CD4-positive, alpha-beta memory T cell (primary cell): ENCODE data around the gene CHAC1. TPM values are rescaled to one million over a fixed set of nuclear protein-coding genes. Genes with fewer than 3 reads are reported as not detected.
"Not testable (repeated sequence)": the region's sequence is repeated elsewhere in the genome, so short reads cannot be mapped to it uniquely, and the experiment has no call there.

Experiments used
- CTCF ChIA-PET: fragments of 350-600 bp; sonication (Branson Sonifier 250); formaldehyde crosslinking; loops from one replicate; lab custom pipeline; 2021; ENCODE audit warnings: inconsistent platforms; ENCODE audit not compliant: partially characterized antibody; lab: Charles Lee
- POLR2A ChIA-PET: fragments of 350-600 bp; sonication (Branson Sonifier 250); formaldehyde crosslinking; loops from one replicate; lab custom pipeline; 2021; ENCODE audit not compliant: partially characterized antibody; lab: Charles Lee
- DNase-seq, 5 donors: peaks; one replicate each; pipeline versions ENCODE4 v3.0.0 to v3.0.0-alpha.2; 2020 to 2022; ENCODE audit warnings: mixed read lengths in 1 of 5
- H3K27ac ChIP-seq: one replicate; pipeline ENCODE4 v1.7.0; 2013; ENCODE audit warnings: low read depth, low read length
- H3K27me3 ChIP-seq: 2 replicates; pipeline ENCODE4 v1.7.0; 2013; ENCODE audit warnings: mild to moderate bottlenecking, low read length, moderate library complexity; ENCODE audit not compliant: insufficient read depth
- H3K36me3 ChIP-seq: 2 replicates; pipeline ENCODE4 v1.7.0; 2013; ENCODE audit warnings: mild to moderate bottlenecking, low read length, moderate library complexity; ENCODE audit not compliant: insufficient read depth
- H3K4me1 ChIP-seq: 2 replicates; pipeline ENCODE4 v1.7.0; 2013; ENCODE audit warnings: mild to moderate bottlenecking, low read length, moderate library complexity; ENCODE audit not compliant: insufficient read depth
- H3K4me3 ChIP-seq, 2 donors: one replicate each; pipeline ENCODE4 v1.7.0; 2013; ENCODE audit warnings: low read length in 2 of 2, mild to moderate bottlenecking in 1 of 2
- H3K9me3 ChIP-seq, 2 donors: one replicate each; pipeline ENCODE4 v1.7.0; 2013; ENCODE audit warnings: low read length in 2 of 2, control low read depth in 1 of 2; ENCODE audit not compliant: control insufficient read depth in 1 of 2
- H3K27ac Mint-ChIP-seq, 7 donors: one replicate each; pipeline ENCODE4 v1.8.0; 2020 to 2021; ENCODE audit warnings: mixed read lengths in 7 of 7, mild to moderate bottlenecking in 6 of 7, inconsistent platforms in 3 of 7, moderate library complexity in 3 of 7
- H3K27me3 Mint-ChIP-seq, 2 donors: one replicate each; pipeline ENCODE4 v1.8.0; 2020 to 2021; ENCODE audit warnings: mixed read lengths in 2 of 2
- H3K36me3 Mint-ChIP-seq, 2 donors: one replicate each; pipeline ENCODE4 v1.8.0; 2020 to 2021; ENCODE audit warnings: mixed read lengths in 2 of 2, inconsistent platforms in 1 of 2, mild to moderate bottlenecking in 1 of 2
- H3K4me1 Mint-ChIP-seq, 4 donors: one replicate each; pipeline ENCODE4 v1.8.0; 2020 to 2021; ENCODE audit warnings: mixed read lengths in 4 of 4, mild to moderate bottlenecking in 1 of 4
- H3K4me3 Mint-ChIP-seq, 8 donors: one replicate each; pipeline ENCODE4 v1.8.0; 2020 to 2021; ENCODE audit warnings: mixed read lengths in 8 of 8, mild to moderate bottlenecking in 7 of 8, moderate library complexity in 6 of 8, inconsistent platforms in 3 of 8
- H3K9me3 Mint-ChIP-seq, 8 donors: one replicate each; pipeline ENCODE4 v1.8.0; 2020 to 2021; ENCODE audit warnings: mixed read lengths in 8 of 8, mild to moderate bottlenecking in 5 of 8, inconsistent platforms in 3 of 8, moderate library complexity in 1 of 8
- intact Hi-C: fragments of 100-400 bp; cut with micrococcal nuclease; formaldehyde crosslinking; loops from one replicate; pipeline ENCODE4 v1.15.1; 2023
- polyA plus RNA-seq, 2 donors: library from polyadenylated mRNA; unstranded; fragments of 300-500 nt; fragmentation: Illumina TruSeq; gene quantifications; one replicate each; pipeline ENCODE4 v1.2.3, GENCODE V29; 2021
- total RNA-seq, 2 experiments: library from RNA; stranded (reverse); gene quantifications; one replicate each; pipeline ENCODE4 v1.2.3, GENCODE V29; 2021

CHAC1 gene
- total and polyA plus RNA-seq, 4 experiments from 2014 or later: 0.24 to 1.2 (median 0.80) TPM

DNA sequence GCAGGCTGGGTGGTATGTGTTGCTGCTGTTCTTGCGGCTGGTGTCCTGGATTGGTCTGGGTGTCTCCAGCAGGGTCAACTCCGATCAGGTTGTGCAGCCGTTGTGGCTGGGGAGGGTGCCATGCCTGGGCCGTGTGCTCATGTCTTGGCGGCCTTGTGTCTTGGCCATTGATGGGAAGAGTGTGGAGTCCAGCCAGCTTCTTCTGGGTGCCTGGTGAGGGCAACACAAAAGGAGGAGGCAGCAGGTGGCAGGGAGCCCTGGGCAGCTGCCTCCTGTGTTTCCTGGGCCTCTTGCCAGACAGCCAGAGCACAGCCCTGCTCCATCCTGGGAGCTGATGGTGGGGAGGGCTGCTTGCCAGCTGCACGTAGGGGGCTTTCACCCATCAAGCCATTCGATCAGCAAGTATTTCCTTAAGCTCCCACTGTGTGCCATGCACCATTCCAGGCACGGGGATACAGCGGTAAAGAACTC lies 4.3 kb downstream of the CHAC1 start:
- H3K4me3 ChIP-seq: no peak overlapping the region
- no peaks in the 10 kb centered on the region for H3K27me3 ChIP-seq
- POLR2A ChIA-PET: no interaction called here
- no peaks in the 10 kb centered on the region for H3K9me3 ChIP-seq
- Mint-ChIP-seq H3K36me3 (peaks cover 0 to 6% of the 10 kb centered on the region in 2 donors), H3K27ac (no peak overlapping the region), H3K27me3 (peaks cover 0 to 2% of the 10 kb centered on the region in 2 donors), H3K9me3 (peaks cover 0 to 3% (median 0%) of the 10 kb centered on the region in 8 donors), H3K4me1 (peaks cover 5 to 18% (median 13%) of the 10 kb centered on the region in 4 donors), H3K4me3 (no peak overlapping the region)
- CTCF ChIA-PET: interaction anchor here (1.4 kb wide), 1 partner anchor 16 kb away, joined by 4 read pairs; no protein-coding TSS in a partner anchor
- DNase-seq: no peak
- intact Hi-C loops: no loop called here
- H3K36me3 ChIP-seq: no peaks in the 10 kb centered on the region
- no peak overlapping the region for H3K27ac ChIP-seq
- peaks cover 8% of the 10 kb centered on the region for H3K4me1 ChIP-seq

DNA sequence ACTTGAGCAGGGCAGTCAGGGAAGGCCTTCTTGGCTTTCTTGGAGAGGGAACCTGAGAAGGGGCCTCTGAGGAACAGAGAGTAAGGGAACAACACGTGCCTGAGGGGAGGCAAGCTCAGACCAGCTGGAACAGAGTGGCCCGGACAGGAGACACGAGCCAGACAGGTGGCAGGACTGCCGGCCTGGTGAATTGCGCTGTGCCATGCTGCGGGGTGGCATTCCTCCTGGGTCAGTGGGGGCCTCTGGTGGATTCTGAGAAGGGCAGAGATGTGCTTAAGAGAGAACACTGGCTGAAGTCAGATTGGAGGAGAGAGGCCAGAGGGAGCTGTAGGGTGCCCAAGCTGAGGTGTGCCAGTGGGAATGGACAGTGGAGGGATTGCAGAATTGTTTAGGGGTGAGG lies 4.9 kb downstream of the CHAC1 start:
- POLR2A ChIA-PET: no interaction called here
- Histone ChIP-seq H3K36me3 (no peaks in the 10 kb centered on the region), H3K27ac (no peak overlapping the region), H3K4me3 (no peak overlapping the region), H3K4me1 (peaks cover 6% of the 10 kb centered on the region), H3K9me3 (no peaks in the 10 kb centered on the region), H3K27me3 (no peaks in the 10 kb centered on the region)
- DNase-seq: no peak
- peaks cover 0 to 2% (median 0%) of the 10 kb centered on the region in 8 donors for H3K9me3 Mint-ChIP-seq
- H3K27me3 Mint-ChIP-seq: peaks cover 1 to 2% of the 10 kb centered on the region in 2 donors
- H3K4me3 Mint-ChIP-seq: no peak overlapping the region
- peak overlapping the region in 1 of 7 donors; percentile 23 for H3K27ac Mint-ChIP-seq
- CTCF ChIA-PET: no interaction called here
- H3K36me3 Mint-ChIP-seq: peaks cover 0 to 5% of the 10 kb centered on the region in 2 donors
- intact Hi-C loops: no loop called here
- peaks cover 5 to 13% (median 9%) of the 10 kb centered on the region in 4 donors for H3K4me1 Mint-ChIP-seq

DNA sequence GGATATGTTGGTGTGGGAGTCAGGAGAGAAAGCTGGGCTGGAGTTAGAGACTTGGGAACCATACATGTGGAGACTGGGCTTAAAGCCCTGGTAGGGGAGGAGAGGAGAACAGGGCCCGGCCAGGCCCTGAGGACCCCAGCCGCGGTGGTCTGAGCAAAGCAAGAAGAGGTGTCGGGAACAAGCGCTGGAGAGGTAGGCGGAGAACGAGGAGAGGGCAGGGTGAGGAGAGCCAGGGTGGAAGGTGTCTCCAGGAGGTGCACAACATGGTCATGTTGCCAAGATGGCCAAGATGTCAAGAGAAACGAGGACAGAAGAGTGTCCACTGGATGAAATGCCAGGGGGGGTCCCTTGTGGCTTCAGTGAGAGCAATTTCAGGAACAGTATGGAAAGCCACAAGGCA lies 5.5 kb downstream of the CHAC1 start:
- DNase-seq: no peak
- Histone ChIP-seq H3K27me3 (no peaks in the 10 kb centered on the region), H3K9me3 (no peaks in the 10 kb centered on the region), H3K4me1 (peaks cover 3% of the 10 kb centered on the region), H3K27ac (no peak overlapping the region), H3K4me3 (no peak overlapping the region), H3K36me3 (no peaks in the 10 kb centered on the region)
- H3K36me3 Mint-ChIP-seq: peaks cover 0 to 2% of the 10 kb centered on the region in 2 donors
- peak overlapping the region in 2 of 7 donors; percentile 22 to 61 for H3K27ac Mint-ChIP-seq
- H3K4me1 Mint-ChIP-seq: peaks cover 3 to 7% (median 5%) of the 10 kb centered on the region in 4 donors
- H3K27me3 Mint-ChIP-seq: peaks cover 2% of the 10 kb centered on the region in 2 donors
- ChIA-PET CTCF (no interaction called here), POLR2A (no interaction called here)
- intact Hi-C loops: no loop called here
- H3K4me3 Mint-ChIP-seq: no peak overlapping the region
- H3K9me3 Mint-ChIP-seq: no peaks in the 10 kb centered on the region

DNA sequence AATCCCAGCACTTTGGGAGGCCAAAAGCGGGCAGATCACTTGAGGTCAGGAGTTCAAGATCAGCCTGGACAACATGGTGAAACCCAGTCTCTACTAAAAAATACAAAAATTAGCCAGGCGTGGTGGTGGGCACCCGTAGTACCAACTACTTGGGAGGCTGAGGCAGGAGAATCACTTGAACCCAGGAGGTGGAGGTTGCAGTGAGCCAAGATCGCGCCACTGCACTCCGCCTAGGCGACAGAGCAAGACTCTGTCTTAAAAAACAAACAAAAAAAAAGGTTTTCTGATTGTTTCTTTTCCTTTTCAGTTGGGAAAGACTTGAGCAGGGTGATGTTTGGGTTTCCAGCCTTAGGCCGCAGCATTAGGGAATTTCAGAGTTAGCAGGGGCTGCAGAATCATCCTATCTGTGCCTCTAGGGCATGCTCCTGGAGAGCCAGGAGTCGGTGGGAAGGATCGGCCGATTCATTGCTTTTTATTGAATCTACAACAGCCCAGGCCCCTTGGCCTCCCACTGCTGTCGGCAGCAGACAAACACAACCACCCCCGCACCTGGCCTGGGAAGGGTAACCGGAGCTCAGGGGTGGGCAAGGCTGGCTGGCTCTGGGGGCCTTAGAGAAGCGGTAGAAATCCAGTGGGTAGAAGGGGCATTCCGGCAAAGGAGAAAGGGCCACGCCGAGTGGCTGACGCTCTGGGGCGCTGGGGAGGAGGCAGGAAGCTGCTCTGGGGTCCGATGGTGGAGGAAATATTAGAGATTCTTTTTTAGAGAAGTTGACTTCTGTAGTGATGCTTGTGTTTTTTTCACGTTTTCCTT lies 6.3 kb downstream of the CHAC1 start:
- no peak overlapping the region for H3K4me3 Mint-ChIP-seq
- ChIA-PET CTCF (no interaction called here), POLR2A (no interaction called here)
- Histone ChIP-seq H3K9me3 (no peaks in the 10 kb centered on the region), H3K36me3 (no peaks in the 10 kb centered on the region), H3K27ac (no peak overlapping the region), H3K4me3 (no peak overlapping the region), H3K4me1 (no peaks in the 10 kb centered on the region), H3K27me3 (no peaks in the 10 kb centered on the region)
- H3K4me1 Mint-ChIP-seq: no peaks in the 10 kb centered on the region
- no peak for DNase-seq
- peaks cover 2 to 5% of the 10 kb centered on the region in 2 donors for H3K27me3 Mint-ChIP-seq
- no peaks in the 10 kb centered on the region for H3K36me3 Mint-ChIP-seq
- intact Hi-C loops: no loop called here
- no peaks in the 10 kb centered on the region for H3K9me3 Mint-ChIP-seq
- H3K27ac Mint-ChIP-seq: peak overlapping the region in 1 of 7 donors; percentile 23

DNA sequence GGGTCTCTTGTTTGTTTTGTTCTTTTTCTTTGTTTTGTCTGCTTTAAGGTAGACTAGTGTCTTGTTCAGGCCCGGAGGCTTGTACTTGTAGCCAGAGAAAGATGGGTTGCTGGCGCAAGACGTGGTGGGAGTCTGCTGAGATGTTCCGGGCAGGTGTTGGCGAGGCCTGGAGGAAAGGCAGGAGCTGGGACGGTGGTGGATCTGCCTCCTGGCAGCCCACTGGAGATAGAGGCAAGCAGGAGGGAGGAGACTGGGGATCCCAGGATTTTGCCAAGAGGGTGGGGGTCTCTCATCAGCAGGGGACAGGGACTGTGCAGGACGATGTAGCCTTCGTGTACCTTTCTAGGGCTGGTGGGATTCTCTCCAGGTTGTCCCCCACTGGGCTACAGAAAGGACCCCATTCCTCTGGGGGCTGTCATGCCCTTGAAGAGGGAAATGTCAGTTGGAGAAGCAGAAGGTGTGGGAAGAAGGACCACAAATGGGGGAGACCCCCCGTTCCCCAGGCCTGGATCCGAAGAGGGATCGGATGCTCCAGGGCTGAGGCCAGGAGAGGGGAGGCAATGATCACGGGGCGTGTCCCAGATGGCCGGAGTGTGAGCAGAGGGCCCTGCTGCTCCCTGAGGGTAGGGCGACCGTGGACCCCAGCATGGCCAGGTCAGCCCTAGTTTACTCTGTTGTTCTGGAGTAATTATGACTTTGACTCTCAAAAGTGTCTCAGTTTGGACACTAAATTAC lies 7.0 kb downstream of the CHAC1 start:
- DNase-seq: no peak
- POLR2A ChIA-PET: no interaction called here
- intact Hi-C loops: no loop called here
- Mint-ChIP-seq H3K4me1 (no peaks in the 10 kb centered on the region), H3K27ac (no peak overlapping the region), H3K27me3 (peaks cover 2 to 6% of the 10 kb centered on the region in 2 donors), H3K4me3 (no peak overlapping the region), H3K9me3 (no peaks in the 10 kb centered on the region), H3K36me3 (no peaks in the 10 kb centered on the region)
- H3K4me1 ChIP-seq: no peaks in the 10 kb centered on the region
- no peaks in the 10 kb centered on the region for H3K27me3 ChIP-seq
- CTCF ChIA-PET: no interaction called here
- H3K36me3 ChIP-seq: no peaks in the 10 kb centered on the region
- H3K9me3 ChIP-seq: no peaks in the 10 kb centered on the region
- no peak overlapping the region for H3K27ac ChIP-seq
- no peak overlapping the region for H3K4me3 ChIP-seq

DNA sequence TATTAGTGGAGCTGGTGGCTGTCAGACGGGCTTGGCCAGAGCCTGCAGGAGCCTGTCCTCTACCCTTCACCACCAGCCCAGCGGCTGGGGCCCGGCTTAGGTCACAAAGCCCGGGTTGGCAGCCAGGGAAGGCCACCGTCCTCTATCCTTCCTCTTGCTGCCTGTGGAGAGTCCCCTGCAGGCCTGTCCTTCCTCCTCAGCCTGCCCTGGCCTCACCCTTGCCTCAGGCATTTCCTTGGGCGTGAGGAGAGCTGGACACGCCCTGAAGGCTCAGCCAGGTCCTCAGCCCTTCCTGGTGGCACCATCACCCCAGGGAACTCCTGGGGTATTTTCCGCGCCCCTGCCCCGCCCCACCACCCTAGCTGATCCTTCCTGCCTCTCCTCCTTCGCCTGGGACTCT lies 7.7 kb downstream of the CHAC1 start:
- Mint-ChIP-seq H3K27me3 (peaks cover 2 to 6% of the 10 kb centered on the region in 2 donors), H3K4me1 (no peaks in the 10 kb centered on the region), H3K9me3 (no peaks in the 10 kb centered on the region), H3K27ac (no peak overlapping the region), H3K36me3 (no peaks in the 10 kb centered on the region), H3K4me3 (no peak overlapping the region)
- ChIA-PET POLR2A (no interaction called here), CTCF (no interaction called here)
- Histone ChIP-seq H3K27me3 (no peaks in the 10 kb centered on the region), H3K36me3 (no peaks in the 10 kb centered on the region), H3K27ac (no peak overlapping the region), H3K4me3 (no peak overlapping the region), H3K9me3 (no peaks in the 10 kb centered on the region), H3K4me1 (no peaks in the 10 kb centered on the region)
- intact Hi-C loops: no loop called here
- no peak for DNase-seq

DNA sequence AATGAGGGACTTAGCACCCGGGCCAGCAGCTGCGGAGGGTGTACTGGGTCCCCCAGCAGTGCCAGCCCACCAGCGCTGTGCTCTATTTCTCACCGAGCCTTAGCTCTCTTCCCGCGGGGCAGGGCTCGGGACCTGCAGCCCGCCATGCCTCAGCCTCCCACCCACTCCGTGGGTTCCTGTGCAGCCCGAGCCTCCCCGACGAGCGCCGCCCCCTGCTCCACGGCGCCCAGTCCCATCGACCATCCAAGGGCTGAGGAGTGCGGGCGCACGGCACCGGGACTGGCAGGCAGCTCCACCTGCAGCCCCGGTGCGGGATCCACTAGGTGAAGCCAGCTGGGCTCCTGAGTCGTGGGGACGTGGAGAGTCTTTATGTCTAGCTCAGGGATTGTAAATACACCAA lies 8.5 kb downstream of the CHAC1 start:
- DNase-seq, H3K27me3 ChIP-seq, H3K4me3 Mint-ChIP-seq, CTCF ChIA-PET, H3K27ac ChIP-seq, intact Hi-C loops, POLR2A ChIA-PET, H3K9me3 ChIP-seq, H3K27me3 Mint-ChIP-seq, H3K36me3 ChIP-seq, H3K4me1 ChIP-seq, H3K4me1 Mint-ChIP-seq, H3K27ac Mint-ChIP-seq, H3K36me3 Mint-ChIP-seq, H3K9me3 Mint-ChIP-seq, H3K4me3 ChIP-seq: not testable (repeated sequence)
